Stimulated activated CD4-positive, alpha-beta T cell treated with anti-CD3 and anti-CD28 coated beads, Interleukin-15, amount 100 ng/mL, for 24 hours (primary cell): Measurements from ENCODE around the gene KCNQ4.

Experiments used
- DNase-seq: peaks from one replicate; pipeline ENCODE4 v3.0.0-alpha.2; 2020

The KCNQ4 gene

DNA sequence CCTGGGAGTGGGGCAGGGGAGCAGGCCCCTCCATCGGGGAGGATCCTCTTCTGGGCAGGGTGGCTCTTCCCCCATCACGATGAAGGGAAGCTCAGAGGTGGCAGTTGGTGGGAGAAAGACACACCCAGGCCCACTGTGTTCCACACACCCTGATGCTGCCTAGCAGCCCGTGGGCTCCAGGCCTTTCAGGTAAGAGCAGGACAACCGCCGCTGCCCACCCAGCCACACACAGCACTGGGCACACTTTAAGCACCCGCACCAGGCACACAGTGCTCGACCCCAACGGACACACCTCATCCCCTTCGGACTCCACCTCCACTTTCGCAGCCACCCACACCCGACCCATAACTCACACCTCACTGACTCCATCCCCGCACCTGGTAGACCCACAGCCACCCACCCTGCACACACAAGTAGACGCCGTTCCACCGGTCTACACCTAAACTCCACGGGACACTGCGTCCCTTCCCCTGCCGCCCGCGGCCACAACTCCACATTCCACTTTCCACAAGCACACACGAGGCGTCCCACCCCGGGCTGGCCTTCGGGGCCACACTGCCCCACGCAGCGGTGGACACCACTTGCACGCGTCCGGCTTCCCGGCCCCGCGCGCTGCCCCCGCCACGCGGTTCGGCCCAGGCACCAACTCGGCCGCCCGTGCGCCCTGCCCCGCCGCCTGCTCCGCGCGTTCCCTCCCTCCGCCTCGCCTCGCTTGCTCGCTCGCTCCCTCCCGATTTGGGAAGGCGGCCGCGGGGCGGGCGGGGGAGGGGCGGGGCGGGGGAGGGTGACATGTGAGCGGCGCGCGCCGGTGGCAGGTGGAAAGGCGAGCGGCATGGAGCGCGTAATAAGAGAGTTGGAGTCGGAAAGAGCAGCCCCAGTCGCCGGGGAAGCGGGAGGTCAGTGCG is at the start of gene KCNQ4:
Gene KCNQ4, plus strand, starts transcription at position 787 of the 905 bp plus-strand sequence. CDS start 307 bp downstream, outside the sequence.
- peak; percentile 52 for DNase-seq

DNA sequence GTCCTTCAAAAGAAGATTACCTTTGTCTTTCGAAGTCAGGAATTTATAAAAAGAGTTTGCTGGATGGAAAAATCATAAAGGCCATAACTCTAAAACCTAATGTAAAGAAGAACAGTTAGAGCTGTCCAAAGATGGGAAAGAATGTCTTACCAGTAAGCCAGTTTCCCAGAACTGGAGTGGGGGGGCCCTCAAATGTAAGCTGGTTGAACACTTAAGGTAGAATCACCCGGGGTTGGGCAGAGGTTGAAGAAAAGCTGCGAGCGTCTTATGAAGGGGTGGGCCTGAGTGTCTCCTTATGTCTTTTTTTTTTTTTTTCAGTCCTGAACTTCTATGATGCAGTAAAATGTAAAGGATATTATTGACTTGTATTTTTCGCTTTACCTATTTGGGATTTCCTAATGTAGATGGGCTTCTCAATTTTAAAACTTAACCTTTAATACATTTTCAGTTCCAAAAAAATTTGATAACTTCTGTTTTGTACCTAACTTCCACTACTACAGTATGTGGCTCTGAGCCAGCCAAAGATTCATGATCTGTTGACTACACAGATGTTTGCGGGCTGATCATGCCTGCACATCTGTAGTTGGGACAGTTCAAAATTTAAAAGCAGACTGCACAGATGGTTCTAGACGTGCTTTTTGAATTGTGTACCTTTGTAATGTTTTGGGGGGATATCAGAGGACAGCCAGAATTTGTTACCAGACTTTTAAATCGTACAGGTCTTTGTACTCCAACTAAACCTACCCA is 48.5 kb upstream of the KCNQ4 start:
- no peak for DNase-seq

DNA sequence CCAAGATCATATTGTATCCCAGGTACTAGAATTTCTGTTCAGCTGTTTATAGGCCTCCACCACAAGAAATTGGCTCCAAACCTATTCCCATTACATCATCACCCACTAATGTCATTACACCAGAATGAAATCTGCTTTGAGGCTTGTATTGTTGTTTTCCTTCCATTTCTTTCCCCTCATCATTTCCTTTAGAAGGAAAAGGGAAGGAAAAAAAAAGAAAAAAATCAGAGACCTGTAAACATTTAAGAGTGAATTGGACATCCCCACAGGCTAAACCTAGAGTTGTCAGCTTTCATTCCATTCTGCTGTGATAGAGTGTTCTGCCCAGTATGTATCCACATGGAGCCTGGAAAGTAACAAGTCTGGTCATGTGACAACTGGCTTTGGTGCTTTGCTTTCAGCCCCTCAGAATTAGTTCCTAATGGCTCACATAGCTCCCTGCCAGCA is 47.5 kb upstream of the KCNQ4 start:
- no peak for DNase-seq

DNA sequence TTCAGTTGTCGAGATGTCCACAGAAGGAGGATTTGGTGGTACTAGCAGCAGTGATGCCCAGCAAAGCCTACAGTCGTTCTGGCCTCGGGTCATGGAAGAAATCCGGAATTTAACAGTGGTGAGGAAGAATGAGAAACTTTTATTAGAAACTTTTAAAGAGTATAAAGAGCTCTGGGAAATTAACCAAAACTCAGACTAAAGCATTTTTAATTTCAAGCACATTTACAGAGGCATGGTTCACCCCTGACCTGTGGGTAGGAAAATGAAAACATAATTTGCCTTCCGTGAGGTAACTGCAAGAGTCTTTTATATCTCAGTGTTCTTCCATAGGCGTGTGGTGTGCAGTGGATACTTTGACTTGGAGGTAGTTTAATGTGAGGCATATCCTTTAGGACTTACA is 44.8 kb upstream of the KCNQ4 start:
- DNase-seq, result no peak

DNA sequence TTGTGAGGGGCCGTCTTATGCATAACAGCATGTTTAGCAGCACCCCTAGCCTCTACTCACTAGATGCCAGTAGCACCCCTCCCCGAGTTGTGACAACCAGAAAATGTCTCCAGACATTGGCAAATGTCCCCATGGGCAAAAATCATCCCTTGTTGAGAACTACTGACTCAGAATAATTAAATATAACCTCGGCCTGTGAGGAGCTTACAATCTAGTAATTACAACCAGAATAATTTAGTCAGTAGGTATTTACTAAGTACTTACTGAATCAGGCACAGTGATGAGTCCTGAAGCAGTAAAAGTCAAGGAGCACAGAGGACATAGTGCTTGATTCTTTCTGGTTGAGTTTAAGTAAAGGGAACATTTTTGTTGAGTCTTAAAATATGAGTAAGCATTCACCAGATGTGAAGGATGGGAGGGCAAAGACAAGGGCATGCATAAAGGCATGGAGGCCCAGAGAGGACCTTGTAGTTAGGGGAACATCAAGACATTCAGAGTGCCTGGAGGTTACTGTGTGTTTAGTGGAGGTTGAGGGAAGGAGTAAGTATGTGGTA is 44.1 kb upstream of the KCNQ4 start:
- DNase-seq, result no peak

DNA sequence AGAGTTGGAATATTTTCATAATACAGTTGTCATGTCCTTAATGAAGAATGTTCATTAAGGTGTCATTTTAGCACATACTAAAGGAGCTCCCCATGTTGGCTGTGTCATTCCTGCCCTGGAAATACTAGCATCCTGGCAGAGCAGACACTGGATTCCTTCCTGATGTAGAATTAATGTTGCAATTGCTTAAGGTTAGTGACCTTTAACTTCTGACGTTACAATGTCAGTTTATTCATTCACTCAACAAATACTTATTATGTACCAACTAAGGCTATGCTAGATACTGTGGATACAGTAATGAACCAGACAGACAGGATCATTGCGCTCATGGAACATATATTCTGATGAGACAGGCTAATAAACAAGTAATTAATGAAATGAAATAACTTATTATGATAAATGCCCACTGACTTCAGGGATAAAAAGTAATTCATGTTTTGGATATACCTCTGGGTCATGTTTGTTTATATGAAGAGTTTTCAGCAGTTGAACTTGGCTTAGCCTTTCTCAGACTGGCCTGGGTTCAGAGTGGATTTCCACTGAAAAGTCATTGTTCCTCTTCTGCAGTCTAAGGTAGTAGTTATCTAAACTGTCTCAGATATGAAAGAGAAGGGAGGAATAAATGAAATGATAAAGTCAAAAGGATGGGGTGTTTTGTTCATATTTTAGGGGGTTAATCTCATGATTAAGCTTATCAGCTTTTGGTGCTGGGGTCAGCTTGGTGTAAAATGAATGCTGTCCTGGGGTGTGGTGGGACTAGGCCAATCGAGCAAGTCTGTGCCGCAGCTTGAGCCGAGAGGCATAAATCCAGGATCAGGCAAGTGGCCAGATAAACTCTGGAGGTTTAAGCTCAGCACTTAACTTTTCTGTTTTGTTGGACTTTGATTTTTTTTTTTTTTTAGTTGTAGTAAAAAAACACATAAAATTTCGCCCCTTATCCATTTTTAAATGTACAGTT is 43.3 kb upstream of the KCNQ4 start:
- DNase-seq, result no peak

DNA sequence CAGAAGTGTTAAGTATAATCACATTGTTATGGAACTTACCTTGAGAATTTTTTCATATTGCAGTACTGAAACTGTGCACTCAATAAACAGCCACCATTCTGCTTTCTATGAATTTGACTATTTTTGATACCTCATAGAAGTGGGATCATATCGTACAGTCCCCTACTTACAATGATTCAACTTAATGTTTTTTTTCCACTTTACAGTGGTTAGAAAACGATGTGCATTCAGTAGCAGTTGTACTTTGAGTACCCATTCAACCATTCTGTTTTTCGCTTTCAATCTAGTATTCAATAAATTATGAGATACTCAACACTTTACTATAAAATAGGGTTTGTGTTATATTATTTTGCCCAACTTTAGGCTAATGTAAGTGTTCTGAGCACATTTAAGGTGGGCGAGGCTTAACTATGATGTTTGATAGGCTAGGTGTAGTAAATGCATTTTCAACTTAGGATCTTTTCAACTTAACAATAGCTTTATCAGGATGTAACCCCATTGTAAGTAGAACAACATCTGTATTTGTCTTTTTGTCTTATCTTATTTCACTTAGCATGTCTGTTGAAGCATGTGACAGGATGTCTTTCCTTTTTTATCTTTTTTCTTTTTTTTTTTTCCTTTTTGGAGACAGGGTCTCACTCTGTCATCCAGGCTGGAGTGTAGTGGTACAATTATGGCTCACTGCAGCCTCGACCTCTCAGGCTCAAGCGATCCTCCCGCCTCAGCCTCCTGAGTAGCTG is 42.4 kb upstream of the KCNQ4 start:
- DNase-seq, result no peak

DNA sequence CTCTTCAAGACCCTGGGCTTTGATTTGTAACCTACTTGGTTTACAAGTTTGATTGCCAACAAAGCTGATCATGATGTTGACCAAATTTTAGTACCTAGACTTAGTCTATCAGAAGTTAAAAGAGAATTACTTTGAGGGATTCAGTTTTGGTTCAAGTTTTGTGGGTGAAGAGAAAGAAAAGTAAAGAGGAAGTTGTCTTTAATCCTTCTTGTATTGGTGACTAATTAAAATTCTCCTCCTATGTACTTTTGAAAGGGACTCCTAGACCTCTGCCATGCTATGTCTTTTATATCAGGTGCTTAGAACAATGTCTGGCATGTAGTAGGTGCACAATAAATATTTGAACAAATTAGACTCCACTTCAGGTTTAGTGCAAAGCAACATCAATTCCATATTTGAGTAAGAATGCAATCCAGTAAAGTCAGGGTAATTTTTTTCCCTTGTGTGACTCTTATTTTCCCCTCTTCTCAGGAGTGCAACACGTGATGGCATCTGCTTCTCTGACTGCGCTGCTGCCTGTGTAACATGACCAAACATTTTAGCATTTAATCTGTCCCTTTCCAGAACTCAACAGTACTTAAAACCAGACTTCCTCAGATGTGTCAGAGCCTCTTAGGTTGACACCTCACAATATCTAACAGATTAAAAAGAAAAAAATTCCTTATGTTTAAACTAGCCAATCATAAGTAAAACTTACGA is 41.1 kb upstream of the KCNQ4 start:
- DNase-seq, result peak; percentile 37

DNA sequence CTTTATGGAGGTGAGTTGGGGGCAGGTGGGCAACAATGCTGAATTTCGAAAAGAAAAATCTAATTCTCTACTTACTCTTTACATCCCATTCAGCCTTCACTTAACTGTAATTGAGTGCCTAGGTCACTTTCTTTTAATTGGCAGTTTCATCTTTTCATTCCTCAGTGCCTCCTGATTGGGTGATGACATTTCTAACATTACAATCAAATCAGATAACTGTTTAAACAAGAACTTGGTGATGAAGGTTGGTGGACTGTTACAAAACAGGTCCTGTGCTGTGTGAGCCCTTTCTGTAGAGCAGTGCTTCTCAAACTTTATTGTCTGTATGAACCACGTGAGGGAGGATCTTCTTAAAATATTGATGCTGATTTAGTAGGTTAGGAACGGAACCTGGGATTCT is 40.1 kb upstream of the KCNQ4 start:
- DNase-seq, result no peak

DNA sequence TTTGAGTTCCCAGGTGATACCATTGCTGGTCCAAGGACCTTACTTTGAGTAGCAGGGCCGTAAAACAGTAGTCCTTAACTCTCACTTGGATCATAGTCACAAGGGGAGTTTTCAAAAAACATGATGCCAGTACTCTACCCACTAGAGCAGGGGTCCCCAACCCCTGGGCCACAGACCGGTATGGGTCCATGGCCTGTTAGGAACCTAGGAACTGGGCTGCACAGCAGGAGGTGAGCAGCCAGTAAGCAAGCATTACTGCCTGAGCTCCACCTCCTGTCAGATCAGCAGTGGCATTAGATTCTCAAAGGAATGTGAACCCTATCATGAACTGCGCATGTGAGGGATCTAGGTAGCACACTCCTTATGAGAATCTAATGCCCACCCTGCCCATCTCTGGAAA is 39.7 kb upstream of the KCNQ4 start:
- no peak for DNase-seq

DNA sequence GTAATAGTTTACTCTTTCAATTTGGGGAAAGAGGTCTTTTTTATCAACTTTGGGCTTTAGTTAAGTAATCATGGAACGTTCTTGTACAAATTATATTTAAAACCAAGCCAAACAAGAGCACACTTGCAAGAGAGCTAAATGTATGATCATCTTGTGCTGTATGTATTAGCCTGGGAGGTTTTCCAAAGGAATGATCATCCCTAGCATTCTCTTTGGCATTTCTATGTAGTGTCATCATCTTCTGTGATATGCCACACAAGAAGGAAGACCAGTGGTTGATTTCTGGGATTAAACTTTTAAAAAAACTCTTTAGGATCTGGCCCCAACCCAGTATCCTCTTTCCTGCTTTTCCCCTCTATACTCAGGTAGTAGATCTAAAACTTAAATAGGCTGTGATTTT is 38.4 kb upstream of the KCNQ4 start:
- DNase-seq, result no peak

DNA sequence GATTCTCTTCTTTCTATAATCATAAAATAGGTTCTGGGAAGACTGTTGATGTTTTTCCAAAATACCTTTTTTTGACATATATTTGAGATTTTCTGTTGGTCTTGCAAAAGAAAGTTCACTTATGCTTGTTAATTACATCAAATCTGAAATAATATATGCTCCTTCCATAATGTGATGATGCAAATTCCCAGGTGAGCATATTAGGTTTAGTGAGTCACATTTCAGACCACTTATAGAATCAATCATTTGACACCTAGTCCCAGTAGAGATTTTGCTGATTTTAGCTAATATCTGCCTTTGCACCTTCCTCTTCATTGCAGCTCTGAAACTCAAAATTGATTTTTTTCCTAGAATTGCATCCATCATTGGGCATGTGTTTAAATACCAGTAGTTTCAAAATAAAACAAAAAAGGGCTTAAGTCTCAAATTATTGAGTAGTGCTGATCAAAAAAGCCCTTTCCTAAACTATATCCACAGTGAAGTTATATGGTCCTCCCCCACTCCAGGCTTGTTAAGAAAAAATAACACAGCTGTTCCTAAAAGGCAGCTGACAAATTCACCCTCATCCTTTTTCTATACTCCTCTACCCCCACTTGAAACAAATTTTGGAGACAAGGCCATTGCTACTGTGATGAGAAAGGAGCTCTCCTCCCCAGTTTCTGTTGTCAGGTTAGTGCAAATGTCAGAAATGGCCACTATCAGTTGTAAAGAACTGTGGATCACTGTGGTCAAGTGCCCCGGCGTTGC is 37.1 kb upstream of the KCNQ4 start:
- no peak for DNase-seq

DNA sequence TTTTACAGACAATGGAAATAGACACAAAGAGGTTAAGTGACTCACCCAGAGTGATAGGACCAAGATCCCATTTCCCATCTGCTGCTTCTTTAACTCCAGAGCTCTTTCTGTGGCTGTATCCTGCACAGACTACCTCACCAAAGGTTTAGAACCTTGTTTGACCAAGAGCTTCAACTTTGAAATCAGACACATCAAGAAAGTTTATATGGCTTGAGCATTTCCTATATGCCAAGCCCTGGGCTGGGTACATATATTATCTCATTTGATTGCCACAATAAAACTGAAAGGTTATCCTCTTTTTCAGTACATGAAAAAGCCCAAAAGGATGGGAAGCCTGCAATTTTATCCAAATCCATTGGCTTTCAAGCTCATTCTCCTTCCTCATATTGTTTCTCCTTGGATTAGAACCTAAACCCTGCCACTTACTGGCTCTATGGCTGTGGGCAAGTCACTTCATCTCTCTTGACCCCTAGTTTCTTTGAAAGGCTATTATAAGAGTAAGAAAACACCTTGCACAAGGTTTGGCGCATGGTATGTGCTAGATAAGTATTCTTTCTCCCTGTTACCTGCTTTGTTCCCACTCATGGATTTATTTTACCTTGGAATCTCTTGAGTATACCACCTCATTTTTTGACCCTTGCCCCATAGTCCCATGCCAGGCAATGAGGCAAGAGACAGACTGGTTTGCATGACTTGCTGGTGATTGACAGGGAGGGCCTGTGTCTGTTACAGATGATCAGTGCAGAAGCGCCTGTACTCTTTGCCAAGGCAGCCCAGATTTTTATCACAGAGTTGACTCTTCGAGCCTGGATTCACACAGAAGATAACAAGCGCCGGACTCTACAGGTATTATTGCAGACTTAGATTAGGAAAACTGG is 34.5 kb upstream of the KCNQ4 start:
- no peak for DNase-seq

DNA sequence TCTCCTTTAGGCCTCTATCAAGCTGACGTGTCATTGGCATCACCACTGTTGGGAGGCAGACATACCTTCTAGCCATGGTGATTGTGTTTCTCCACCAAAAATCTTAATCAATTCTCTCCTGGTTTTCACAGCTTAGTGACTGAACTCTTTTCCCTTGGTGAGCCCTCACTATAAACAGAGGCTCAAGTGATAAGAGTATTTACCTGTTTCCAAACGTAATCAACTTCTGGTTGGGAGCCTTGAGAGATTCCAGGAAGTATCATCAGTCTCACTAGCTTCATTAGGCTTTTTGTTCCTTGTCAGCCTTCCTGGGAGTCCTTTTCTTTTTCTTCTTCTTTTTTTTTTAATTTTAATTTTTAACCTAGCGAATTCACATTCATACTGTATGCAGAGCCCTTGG is 33.8 kb upstream of the KCNQ4 start:
- DNase-seq, result no peak

DNA sequence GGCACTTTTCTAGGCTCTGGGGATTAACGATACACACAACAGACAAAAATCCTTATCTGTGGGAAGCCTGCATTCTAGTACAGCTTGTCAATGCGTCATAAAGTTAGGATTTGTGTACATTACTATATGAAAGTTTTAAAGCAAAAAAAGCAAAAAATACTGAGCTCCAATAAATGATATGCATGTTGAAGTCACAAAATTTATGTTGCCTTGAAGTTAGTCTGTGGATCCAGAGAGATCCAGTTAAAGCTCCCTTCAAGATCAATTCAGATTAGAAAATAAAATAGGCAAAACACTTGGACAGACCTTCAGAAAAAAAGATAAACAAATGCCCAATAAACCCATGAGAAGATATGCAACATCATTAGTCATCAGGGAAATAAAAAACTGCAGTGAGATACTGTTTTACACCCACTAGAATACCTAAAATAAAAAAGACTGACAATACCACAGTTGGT is 33.1 kb upstream of the KCNQ4 start:
- no peak for DNase-seq

DNA sequence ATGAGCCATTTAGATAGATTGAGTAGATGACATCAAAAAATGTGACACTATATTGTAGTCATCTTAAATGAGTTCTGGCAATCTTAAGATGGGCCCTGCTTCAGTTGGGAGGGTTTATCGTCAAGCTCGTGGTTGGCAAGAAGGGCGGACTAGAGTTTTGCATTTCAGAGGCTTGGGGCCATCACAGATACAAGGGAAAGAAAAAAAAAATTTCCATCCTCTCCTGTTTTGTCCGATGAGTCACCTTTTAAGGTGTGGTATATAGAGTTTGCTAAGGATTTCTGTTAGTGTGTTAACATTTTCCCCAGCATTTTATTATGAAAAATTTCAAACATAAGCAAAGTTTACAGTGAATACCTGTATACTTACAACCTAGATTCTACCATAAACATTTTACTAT is 31.8 kb upstream of the KCNQ4 start:
- DNase-seq, result peak; percentile 11

DNA sequence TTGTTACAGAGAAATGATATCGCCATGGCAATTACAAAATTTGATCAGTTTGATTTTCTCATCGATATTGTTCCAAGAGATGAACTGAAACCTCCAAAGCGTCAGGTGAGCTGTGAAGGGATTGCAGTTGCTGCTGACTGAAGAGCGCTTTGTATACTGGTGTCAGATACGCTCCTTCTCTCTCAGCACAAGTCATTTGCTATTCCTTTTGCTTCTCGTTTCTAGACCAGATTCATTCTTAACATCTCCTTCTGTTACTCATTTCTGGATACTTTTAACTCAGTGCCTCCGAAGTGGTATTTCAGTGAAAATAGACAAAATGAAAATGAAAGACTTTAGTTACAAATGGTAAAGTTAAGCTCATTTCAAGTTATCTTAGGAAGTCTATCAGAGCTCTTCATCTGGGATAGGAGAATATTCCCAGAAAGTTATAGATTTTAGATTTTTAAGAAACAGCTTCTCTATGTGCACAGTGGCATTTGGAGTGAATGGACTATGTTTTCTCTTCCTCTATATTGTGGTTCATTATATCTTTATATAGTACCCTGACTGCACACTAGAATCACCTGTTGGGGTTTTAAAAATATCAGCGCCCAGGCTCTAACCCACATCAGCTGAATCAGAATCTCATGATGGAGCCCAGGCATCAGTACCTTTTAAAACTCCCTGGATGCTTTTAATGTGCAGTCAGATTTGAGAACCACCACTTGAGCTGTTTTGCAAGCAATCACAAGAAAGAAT is 30.3 kb upstream of the KCNQ4 start:
- no peak for DNase-seq

DNA sequence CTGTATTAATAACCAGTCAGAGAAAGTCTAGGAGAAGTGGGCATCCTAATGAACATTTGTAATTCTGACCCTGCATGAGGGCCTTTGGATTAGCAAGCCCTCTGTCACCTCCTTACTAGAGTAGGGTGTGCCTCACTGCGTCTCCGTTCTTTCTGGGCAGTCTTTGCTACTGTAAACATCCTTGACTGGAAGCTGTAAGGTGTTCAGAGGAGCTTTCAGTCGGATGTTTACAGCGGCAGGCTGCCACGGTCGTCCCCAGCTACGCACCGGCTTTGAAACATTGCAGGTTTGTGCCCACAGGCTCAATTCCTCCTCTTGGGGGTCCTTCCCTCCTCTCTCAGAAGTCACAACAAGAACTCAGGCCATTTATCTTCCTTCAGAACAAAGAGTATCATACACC is 29.4 kb upstream of the KCNQ4 start:
- DNase-seq, result no peak

DNA sequence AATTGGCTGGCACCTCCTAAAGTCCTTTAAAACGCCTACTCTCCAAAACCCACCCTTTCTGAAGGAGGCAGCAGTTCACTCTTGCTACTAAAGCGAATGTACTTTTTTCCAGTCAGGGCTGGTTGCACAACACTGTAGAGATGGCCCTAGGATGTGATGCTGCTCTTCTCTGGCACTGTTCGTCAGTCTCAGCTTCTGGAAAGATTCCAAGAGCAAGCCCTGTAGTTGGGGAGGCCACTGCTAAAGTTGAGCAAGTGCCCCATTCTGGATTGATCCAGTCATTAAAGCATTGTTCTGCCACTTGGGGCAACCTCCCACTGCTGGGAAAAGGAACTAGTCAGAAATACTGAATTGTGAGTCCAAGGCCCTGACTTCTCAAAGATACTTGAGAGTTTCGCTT is 28.5 kb upstream of the KCNQ4 start:
- DNase-seq, result no peak
